NCI-H82 (cell line): ENCODE measurements around the gene ZNF423.
A peak's percentile ranks its signal among the peaks of the same experiment; 100 is the strongest.

ENCODE experiments used
- DNase-seq: peaks from one replicate; lab custom pipeline; 2025; lab: John Stamatoyannopoulos, UW

Gene ZNF423

DNA sequence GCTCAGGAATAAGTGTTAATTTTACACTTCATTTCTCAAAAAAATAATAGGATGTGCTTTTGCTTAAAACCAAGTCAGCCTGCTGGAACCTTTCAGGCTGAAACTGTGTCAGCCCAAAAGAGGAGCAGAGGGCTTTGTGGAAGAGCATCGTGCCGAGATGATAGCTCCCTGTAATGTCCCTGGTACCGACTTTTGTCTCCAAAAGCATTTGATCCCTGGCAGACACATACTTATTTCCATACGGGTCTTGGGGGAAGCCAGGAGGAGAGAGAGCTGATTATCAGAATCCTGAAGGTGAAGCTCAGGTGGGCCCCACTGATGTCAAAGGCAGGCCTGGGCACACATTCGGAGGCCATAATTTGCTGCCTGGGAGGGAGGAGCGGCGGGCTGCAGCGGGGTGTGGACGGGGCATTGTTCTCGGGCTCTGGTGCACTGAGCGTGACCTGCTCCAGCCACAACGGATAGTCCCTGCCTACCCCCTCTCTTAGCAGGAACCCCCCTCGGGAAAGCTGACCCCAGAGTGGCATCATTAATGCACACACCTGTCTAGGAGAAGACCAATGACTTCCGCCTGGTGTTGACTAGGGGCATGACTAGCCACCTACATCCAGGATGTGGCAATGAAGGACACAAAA is 326.4 kb downstream of the ZNF423 start:
- DNase-seq: no peak

GRCh38 chr16:49528866-49529288 is 327.0 kb downstream of the ZNF423 start:
- peak; percentile 9 for DNase-seq

GRCh38 chr16:49528060-49528865 is 327.6 kb downstream of the ZNF423 start:
- peak; percentile 69 for DNase-seq

DNA sequence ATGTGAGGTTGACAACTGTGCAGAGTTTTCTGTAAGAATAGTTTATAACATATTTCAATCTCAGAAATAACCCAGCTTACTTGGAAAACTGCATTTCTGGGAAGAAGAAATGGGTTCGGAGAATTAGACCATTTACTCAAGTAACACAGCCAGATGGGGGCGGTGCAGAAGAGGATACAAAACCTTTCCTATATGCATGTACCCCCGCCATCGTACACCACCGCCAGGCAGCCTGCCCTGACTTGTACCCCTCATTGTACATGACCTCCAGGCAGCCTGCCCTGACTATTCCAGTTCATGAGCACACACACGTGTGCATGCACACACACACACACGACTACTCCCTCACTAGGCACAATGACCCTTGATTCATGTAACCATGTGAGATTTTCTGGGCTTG is 328.3 kb downstream of the ZNF423 start:
- DNase-seq: peak; percentile 49

GRCh38 chr16:49526860-49527365 is 329.0 kb downstream of the ZNF423 start:
- no peak for DNase-seq

- no peak for DNase-seq
These were observed 331.0 kb downstream of the ZNF423 start for GRCh38 chr16:49524947-49525315.

- DNase-seq: peak; percentile 45
These were observed 331.5 kb downstream of the ZNF423 start for GRCh38 chr16:49524216-49524946.

DNA sequence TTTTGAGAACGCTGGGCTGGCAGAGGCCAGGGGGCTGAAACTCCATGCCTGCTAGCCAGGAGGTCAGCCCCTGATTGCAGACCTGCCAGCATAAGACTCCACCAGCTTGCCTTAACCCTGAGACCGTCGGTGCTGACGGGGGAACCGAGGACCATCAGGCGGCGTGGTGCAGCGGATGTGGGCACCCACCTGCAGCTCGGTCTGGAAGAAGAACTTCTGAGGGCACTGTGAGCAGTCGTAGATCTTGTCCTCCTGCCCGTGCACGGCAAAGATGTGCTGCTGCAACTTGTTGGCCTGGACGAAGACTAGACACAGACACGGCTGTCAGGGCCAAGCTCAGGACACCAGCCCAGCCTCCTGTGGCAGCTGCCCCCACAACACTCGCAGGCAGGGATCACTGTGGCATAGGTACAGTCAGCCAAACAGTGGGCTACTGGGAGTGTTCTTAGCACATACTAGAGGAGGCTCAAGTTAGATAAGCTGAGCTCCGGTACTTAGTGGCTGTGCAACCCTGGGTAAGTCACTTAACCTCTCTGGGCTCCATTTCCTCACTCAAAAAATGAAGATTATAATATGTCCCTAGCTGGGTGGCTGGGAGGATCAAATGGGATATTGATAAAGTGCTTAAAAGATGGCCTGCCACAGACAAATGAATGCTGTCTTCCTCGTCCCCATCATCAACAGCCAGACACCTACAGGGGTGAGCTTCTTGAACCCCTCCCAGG is 332.3 kb downstream of the ZNF423 start:
- DNase-seq: no peak

DNA sequence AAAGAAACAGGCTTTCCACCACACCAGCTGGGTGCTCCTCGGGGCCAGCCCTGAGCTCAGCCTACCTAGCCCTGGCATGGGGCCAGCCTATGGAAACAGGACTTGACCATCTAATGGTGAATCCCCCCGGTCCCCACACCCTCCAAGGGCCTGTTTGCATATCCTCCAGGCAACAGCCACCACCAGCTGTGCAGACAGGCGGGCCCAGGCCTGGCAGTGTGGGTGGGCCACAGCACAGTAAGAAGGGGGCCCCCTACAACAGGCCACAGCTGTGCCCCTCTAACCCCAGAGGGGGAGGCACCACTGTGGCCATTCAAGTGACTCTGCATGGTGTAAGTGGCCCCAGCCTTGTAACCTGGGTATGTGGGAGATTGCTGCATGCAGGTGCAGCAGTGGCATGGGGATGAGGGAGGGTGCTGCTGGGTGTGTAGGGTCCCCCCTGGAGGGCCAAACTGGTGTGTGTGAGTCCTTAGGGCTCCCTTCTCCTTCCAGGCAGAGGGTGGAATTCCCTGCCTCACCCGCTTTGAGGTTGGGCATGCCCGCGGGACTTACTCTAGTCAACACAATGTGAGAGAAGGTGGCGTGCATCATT is 334.1 kb downstream of the ZNF423 start:
- no peak for DNase-seq

DNA sequence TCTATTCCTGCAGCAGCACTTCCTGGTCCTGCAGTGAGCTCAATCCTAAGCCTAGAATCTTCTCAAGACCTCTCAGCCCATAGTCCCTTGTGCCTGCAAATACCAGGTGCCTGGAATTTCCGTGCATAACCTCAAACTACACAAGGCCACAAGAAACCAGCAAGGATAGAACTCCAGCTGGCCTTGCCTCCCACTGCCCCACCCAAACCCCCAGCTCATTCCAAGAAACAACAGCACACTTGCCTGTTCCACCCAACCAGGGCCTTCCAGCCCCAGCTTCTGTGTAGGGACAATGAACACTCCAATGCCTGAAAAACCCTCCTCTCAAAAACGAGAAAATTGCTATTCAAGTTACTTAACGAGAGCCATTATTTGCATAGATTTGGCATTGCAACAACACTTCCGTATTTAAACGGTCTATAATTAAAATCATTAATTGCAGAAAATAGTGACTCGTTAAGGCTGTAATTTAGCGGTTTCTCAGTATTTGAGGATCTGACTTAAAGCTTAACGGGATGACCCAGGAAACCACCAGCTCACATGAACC is 335.3 kb downstream of the ZNF423 start:
- no peak for DNase-seq

DNA sequence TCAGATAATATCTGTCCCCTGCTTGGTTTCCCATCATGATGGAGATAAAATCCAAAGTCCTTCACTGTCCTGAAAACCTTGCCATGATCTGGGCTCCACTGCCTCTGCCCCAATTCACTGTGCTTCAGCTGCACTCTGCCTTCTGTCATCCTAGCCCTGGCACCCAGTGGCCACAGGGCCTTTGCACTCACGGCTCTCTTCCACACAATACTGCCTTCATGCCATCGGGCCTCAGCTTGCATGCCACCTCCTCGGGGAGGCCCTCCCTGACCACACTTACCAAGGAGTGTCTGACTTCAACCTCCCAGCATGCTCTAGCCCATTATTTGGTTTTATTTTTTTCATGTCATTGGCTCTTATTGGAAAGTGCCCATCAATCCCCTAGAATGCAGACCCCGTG is 336.2 kb downstream of the ZNF423 start:
- DNase-seq: no peak

- DNase-seq: no peak
These were observed 336.8 kb downstream of the ZNF423 start for GRCh38 chr16:49519008-49519656.

DNA sequence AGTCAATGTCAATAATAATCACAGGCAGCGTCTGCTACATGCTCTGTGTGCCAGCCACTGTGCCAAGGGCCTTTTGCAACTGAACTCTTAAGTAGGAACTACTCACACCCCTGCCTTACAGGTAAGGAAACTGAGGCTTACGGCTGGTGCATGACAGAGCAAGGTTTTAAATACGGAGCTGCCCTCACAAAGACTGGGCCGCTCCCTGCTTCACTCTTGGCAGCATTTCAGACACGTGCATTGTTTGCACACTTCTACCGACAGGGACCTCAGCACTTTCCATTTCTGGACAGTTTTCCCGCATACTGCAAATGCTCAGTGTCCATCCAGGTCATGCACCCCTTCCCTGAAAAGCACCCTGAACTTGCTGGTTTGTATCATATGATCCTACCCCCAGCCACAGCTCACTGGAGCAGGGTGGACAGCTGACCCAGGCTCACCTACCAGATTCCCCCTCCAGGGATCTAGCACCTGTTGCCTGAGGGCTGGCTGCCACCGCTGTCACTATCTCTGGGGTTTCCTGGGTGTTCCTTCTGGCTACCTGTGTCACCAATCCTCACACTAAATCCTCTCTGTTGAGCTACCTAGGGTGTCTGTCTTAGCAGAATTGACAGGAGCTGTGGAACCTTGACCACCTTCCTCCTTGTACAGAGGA is 339.4 kb downstream of the ZNF423 start:
- no peak for DNase-seq

DNA sequence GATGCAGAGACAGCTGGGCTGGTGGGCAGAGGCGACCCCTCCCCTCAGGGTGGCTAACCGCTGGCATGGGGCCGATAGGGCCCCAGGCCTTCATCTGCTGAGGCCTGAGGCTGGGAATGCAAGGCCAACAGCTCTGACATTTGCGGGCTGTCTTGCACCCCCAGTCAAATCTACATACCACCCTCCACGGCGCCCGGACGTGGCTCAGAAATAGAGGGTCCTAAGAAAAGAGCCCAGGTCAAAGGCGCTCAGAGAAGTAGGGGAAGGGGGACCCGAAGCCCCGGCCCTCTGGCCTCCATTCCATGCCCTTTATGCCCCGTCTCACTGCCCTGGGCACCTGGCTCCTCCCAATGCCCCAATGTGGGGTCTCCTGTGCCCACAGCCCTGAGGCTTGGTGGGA is 340.1 kb downstream of the ZNF423 start:
- DNase-seq: no peak

DNA sequence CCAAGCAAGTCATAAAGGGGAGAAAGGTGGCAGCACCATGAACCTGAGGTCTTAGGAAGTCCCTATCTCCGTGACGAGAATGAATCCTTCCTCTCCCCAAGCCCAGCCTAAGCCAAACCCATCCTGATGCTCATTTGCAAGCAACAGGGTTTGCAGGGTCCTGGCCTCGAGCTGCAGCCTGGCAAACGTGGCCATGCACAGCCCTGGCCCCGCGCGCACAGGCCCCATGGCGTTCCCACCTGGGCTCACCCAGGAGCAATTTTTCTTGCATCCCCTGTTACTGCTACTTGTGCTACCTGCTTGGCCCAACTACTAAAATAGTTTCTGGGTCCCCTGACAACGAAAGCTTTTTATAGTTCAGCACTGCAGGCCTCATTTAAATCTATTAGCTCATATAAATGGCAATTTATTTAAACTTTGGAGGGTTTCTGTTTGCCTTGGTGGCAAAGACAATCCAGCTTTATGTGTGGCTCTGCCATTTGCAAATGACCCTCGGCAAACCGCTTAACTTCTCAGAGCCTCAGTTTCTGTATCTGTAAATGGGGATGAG is 340.8 kb downstream of the ZNF423 start:
- no peak for DNase-seq

- peak; percentile 79 for DNase-seq
These were observed 341.6 kb downstream of the ZNF423 start for GRCh38 chr16:49514073-49514980.

DNA sequence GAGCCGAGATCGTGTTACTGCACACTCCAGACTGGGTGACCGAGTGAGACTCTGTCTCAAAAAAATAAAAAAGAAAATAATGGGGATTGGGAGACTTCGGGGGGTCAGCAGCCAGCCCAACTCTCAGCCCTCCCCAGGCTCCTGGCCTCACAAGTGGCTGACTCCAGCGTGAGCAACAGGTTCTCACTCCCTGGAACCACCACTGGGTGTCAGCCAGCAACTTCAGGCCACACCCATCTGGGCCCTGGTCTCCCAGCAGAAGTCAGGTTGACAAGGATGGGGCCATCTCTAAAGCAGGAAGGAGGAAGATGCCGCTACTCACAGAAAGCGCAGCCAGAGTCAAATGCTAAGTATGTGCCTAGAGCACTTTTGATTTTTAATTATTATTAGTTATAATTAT is 342.9 kb downstream of the ZNF423 start:
- DNase-seq: peak; percentile 51

- DNase-seq: no peak
These were observed 345.1 kb downstream of the ZNF423 start for GRCh38 chr16:49510654-49511305.
